ENCODE results near the gene ADAMTSL5.
"Not testable (repeated sequence)": the region's sequence is repeated elsewhere in the genome, so short reads cannot be mapped to it uniquely, and the experiment has no call there.

ADAMTSL5 gene

GRCh38 chr19:1502433-1503088 is 10.3 kb downstream of the ADAMTSL5 start:
- no peak overlapping the region for H3K4me3 ChIP-seq (ENCODE audit: low read length)
- TF ChIP-seq ZNF274 (IDR thresholded peaks at IDR 0.05; ENCODE audit: low read depth, low read length): no peak

GRCh38 chr19:1501200-1501595 is 11.6 kb downstream of the ADAMTSL5 start:
- H3K4me3 ChIP-seq (ENCODE audit: low read length): no peak overlapping the region
- no peak for TF ChIP-seq ZNF274 (IDR thresholded peaks at IDR 0.05; ENCODE audit: low read depth, low read length)

- H3K4me3 ChIP-seq (ENCODE audit: low read length): not testable (repeated sequence)
Measured at GRCh38 chr19:1499231-1499630, 13.6 kb downstream of the ADAMTSL5 start.

- no peak for TF ChIP-seq ZNF274 (IDR thresholded peaks at IDR 0.05; ENCODE audit: low read depth, low read length)
- no peak overlapping the region for H3K4me3 ChIP-seq (ENCODE audit: low read length)
Measured at GRCh38 chr19:1497578-1498235, 15.1 kb downstream of the ADAMTSL5 start.

- TF ChIP-seq ZNF274 (IDR thresholded peaks at IDR 0.05; ENCODE audit: low read depth, low read length): no peak
Measured at GRCh38 chr19:1496714-1497577, 15.9 kb downstream of the ADAMTSL5 start.

GRCh38 chr19:1495799-1496713 is 16.8 kb downstream of the ADAMTSL5 start:
- TF ChIP-seq ZNF274 (IDR thresholded peaks at IDR 0.05; ENCODE audit: low read depth, low read length): no peak
- H3K4me3 ChIP-seq (ENCODE audit: low read length): no peak overlapping the region

More at GRCh38 chr19:1496714-1497577, 15.9 kb downstream of the ADAMTSL5 start:
- no peak overlapping the region for H3K4me3 ChIP-seq (ENCODE audit: low read length)

- H3K4me3 ChIP-seq (ENCODE audit: low read length): no peak overlapping the region
- TF ChIP-seq ZNF274 (IDR thresholded peaks at IDR 0.05; ENCODE audit: low read depth, low read length): no peak
Measured at GRCh38 chr19:1495051-1495798, 17.6 kb downstream of the ADAMTSL5 start.

- no peak for TF ChIP-seq ZNF274 (IDR thresholded peaks at IDR 0.05; ENCODE audit: low read depth, low read length)
- no peak overlapping the region for H3K4me3 ChIP-seq (ENCODE audit: low read length)
Measured at GRCh38 chr19:1494115-1494815, 18.6 kb downstream of the ADAMTSL5 start.

GRCh38 chr19:1492474-1493006 is 20.3 kb downstream of the ADAMTSL5 start:
- no peak for TF ChIP-seq ZNF274 (IDR thresholded peaks at IDR 0.05; ENCODE audit: low read depth, low read length)
- no peak overlapping the region for H3K4me3 ChIP-seq (ENCODE audit: low read length)

GRCh38 chr19:1491849-1492170 is 21.0 kb downstream of the ADAMTSL5 start:
- no peak overlapping the region for H3K4me3 ChIP-seq (ENCODE audit: low read length)
- no peak for TF ChIP-seq ZNF274 (IDR thresholded peaks at IDR 0.05; ENCODE audit: low read depth, low read length)

- TF ChIP-seq ZNF274 (IDR thresholded peaks at IDR 0.05; ENCODE audit: low read depth, low read length): no peak
- H3K4me3 ChIP-seq (ENCODE audit: low read length): peak within 1 kb of the TSS; percentile 55; the same call in 1 of the 2 replicates
Measured at GRCh38 chr19:1491114-1491848, 21.5 kb downstream of the ADAMTSL5 start, which contains the start of gene REEP6. Gene REEP6, plus strand, starts transcription at chr19:1491181. Its CDS starts 89 bp downstream, at chr19:1491270.

All from GM08714 (cell line).